Measurements from ENCODE around the gene ZNF497. TPM values are rescaled to one million over a fixed set of nuclear protein-coding genes. Genes with fewer than 3 reads are reported as not detected.
A peak's percentile ranks its signal among the peaks of the same experiment; 100 is the strongest.

The ZNF497 gene
- total and polyA plus RNA-seq, 2 of the 13 experiments (the other 11 are each of a cell fraction or from before 2014, with no cell fraction given): 1.5 to 1.9 TPM

DNA sequence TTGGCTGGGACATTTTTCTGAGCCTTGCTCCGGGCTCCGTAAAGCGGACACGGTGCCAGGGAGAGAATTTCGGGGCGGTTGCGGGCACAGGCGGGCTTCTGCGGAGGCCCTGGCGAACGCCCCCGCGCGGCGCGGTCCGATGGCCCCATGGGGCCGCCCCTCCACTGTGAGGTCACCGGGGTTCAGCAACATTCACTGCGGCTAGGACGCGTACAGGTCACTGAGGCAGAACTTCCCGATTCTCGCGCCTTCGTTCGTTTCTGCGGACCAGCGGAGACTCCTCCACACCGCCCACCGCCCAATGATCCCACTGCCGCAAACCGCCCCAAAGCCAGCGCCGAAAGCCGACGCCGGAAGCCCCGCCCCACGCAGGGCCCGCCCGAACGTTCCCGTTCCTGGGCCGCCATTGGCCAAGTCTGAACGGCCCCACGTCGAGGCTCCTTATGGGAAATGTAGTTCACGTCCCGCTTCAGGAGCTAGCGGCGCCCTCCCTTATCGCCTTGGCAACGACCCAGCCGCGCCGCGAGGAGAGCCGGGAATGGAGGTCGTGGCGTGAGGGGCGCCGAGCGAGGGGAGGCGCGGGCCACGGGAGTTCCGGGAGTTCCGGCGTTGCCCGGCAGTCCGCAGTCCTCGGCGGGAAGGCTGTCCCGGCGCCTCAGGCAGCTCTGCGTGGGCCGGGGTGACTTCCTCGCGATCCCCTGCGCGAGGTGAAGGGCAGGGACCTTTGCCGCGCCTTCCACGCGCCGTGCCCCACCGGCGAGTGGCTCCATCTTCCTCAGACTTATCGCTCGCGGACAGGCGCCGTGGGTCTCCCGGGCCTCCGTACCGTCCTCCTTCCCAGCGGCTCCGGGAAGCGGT lies 45.8 kb upstream of the ZNF497 start, which contains the start of gene ZNF584:
TSS of gene ZNF584 (plus strand) at position 498 of the 858 bp plus-strand sequence. CDS start 499 bp downstream, outside the sequence.
- H3K79me2 ChIP-seq (ENCODE audit: insufficient read depth, low read length): peaks cover 21% of the 10 kb centered on the region
- CTCF ChIA-PET (ENCODE audit: low intra/inter-chr PET ratio, low total read pairs): no interaction called here
- no peaks in the 10 kb centered on the region for H4K20me1 ChIP-seq (ENCODE audit: insufficient read depth, low read length)
- TF ChIP-seq HNF4G (IDR thresholded peaks at IDR 0.05; ENCODE audit: borderline replicate concordance, low read depth, low read length) (no peak), HNF4G (CRISPR knock-in tag; IDR thresholded peaks at IDR 0.05; ENCODE audit: borderline replicate concordance, low read depth) (peak; percentile 19; the same call in 1 of the 2 replicates), MEF2D (CRISPR knock-in tag; IDR thresholded peaks at IDR 0.05) (no peak), KLF11 (CRISPR knock-in tag; IDR thresholded peaks at IDR 0.05) (no peak), CENPX (CRISPR knock-in tag; IDR thresholded peaks at IDR 0.05) (no peak), ZNF850 (CRISPR knock-in tag; conservative IDR thresholded peaks at IDR 0.05) (peak; percentile 91; the same call in 1 of the 2 replicates), ZNF891 (CRISPR knock-in tag; IDR thresholded peaks at IDR 0.05) (peak; percentile 55; the same call in 1 of the 2 replicates), THAP11 (CRISPR knock-in tag; IDR thresholded peaks at IDR 0.05) (peak; percentile 99), ZNF557 (CRISPR knock-in tag; IDR thresholded peaks at IDR 0.05) (no peak), ZFY (CRISPR knock-in tag; IDR thresholded peaks at IDR 0.05) (peak; percentile 74; the same call in 1 of the 2 replicates), MAFK (conservative IDR thresholded peaks at IDR 0.05 in 1 of 2, IDR thresholded peaks at IDR 0.05 in 1 of 2; ENCODE audit: low read length in 2 of 2) (no peak), ZNF772 (CRISPR knock-in tag; IDR thresholded peaks at IDR 0.05) (no peak), SP1 (IDR thresholded peaks at IDR 0.05) (no peak), SP1 (CRISPR knock-in tag; IDR thresholded peaks at IDR 0.05) (peak; percentile 74), ZNF143 (CRISPR knock-in tag; IDR thresholded peaks at IDR 0.05) (peak; percentile 97), ZNF17 (CRISPR knock-in tag; IDR thresholded peaks at IDR 0.05) (no peak)
- TF ChIP-seq, protein P1, sequence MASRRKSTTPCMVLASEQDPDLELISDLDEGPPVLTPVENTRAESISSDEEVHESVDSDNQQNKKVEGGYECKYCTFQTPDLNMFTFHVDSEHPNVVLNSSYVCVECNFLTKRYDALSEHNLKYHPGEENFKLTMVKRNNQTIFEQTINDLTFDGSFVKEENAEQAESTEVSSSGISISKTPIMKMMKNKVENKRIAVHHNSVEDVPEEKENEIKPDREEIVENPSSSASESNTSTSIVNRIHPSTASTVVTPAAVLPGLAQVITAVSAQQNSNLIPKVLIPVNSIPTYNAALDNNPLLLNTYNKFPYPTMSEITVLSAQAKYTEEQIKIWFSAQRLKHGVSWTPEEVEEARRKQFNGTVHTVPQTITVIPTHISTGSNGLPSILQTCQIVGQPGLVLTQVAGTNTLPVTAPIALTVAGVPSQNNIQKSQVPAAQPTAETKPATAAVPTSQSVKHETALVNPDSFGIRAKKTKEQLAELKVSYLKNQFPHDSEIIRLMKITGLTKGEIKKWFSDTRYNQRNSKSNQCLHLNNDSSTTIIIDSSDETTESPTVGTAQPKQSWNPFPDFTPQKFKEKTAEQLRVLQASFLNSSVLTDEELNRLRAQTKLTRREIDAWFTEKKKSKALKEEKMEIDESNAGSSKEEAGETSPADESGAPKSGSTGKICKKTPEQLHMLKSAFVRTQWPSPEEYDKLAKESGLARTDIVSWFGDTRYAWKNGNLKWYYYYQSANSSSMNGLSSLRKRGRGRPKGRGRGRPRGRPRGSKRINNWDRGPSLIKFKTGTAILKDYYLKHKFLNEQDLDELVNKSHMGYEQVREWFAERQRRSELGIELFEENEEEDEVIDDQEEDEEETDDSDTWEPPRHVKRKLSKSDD (CRISPR knock-in tag; IDR thresholded peaks at IDR 0.05; ENCODE audit: low read depth): no peak; the same call in 1 of the 2 replicates
- TF ChIP-seq, protein P2, sequence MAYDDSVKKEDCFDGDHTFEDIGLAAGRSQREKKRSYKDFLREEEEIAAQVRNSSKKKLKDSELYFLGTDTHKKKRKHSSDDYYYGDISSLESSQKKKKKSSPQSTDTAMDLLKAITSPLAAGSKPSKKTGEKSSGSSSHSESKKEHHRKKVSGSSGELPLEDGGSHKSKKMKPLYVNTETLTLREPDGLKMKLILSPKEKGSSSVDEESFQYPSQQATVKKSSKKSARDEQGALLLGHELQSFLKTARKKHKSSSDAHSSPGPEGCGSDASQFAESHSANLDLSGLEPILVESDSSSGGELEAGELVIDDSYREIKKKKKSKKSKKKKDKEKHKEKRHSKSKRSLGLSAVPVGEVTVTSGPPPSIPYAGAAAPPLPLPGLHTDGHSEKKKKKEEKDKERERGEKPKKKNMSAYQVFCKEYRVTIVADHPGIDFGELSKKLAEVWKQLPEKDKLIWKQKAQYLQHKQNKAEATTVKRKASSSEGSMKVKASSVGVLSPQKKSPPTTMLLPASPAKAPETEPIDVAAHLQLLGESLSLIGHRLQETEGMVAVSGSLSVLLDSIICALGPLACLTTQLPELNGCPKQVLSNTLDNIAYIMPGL (CRISPR knock-in tag; IDR thresholded peaks at IDR 0.05; ENCODE audit: borderline replicate concordance in 1 of 2, low read depth in 1 of 2): peak in 1 of 2 experiments; percentile 89; a peak in 3 of 4 replicates
- TF ChIP-seq, protein P3, sequence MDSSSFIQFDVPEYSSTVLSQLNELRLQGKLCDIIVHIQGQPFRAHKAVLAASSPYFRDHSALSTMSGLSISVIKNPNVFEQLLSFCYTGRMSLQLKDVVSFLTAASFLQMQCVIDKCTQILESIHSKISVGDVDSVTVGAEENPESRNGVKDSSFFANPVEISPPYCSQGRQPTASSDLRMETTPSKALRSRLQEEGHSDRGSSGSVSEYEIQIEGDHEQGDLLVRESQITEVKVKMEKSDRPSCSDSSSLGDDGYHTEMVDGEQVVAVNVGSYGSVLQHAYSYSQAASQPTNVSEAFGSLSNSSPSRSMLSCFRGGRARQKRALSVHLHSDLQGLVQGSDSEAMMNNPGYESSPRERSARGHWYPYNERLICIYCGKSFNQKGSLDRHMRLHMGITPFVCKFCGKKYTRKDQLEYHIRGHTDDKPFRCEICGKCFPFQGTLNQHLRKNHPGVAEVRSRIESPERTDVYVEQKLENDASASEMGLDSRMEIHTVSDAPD (CRISPR knock-in tag; IDR thresholded peaks at IDR 0.05): peak; percentile 77; the same call in 1 of the 2 replicates

More for the DNA sequence above, 45.8 kb upstream of the ZNF497 start, which contains the start of gene ZNF584:
- FAIRE-seq (peak; percentile 68), ATAC-seq (peak; percentile 90), DNase-seq (ENCODE audit: low spot score) (peak; percentile 89)
- Histone ChIP-seq H3K9ac (ENCODE audit: insufficient read depth, low read depth, low read length) (peak within 1 kb of the TSS; percentile 89), H3K36me3 (replicated peaks in 1 of 2; ENCODE audit: control insufficient read depth in 1 of 2, insufficient read depth in 2 of 2, low read length in 2 of 2) (no peaks in the 10 kb centered on the region), H3K4me2 (ENCODE audit: low read depth, low read length) (peak within 1 kb of the TSS; percentile 93), H2AFZ (ENCODE audit: low read length) (peak within 1 kb of the TSS; percentile 46), H3K4me1 (ENCODE audit: insufficient read depth, low read length) (peaks cover 32% of the 10 kb centered on the region), H3K27me3 (ENCODE audit: control insufficient read depth in 1 of 2, insufficient read depth in 2 of 2, low read length in 2 of 2) (no peaks in the 10 kb centered on the region; a peak in 1 of 5 replicates), H3K4me3 (replicated peaks in 1 of 3; ENCODE audit: insufficient read depth in 1 of 3, low read depth in 2 of 3, low read length in 3 of 3) (peak within 1 kb of the TSS; percentile 89 to 98 (median 95)), H3K27ac (ENCODE audit: extremely low read length, insufficient read depth, low read length) (peak within 1 kb of the TSS; percentile 85), H3K9me3 (ENCODE audit: low read length) (no peaks in the 10 kb centered on the region)
- BruUV-seq (replicated peaks): no TSS peak
- in situ Hi-C loops (cut with HindIII; ENCODE audit: extremely low pct_ligation_motif_present, low pct_unique_long_range_greater_than_20kb) (no loop called here), intact Hi-C loops (cut with micrococcal nuclease; ENCODE audit: unreplicated experiment) (loop anchor here (5.0 kb wide), 3 partner anchors 44 to 81 kb away; partner anchors contain the start of genes ZNF324, ZNF324B and ZSCAN22)
- no CpG with 5 or more reads among the region's 100 CpGs for WGBS (ENCODE audit: low lambda C conversion rate)
- POLR2A ChIA-PET: interaction anchor here (0.5 to 1.2 kb wide), 22 partner anchors 11 to 225 kb away, joined by 3 to 16 read pairs (median 4); partner anchors contain the start of genes RPS5, ZNF274, ZNF324B and ZNF497
